GM12878 (cell line): ENCODE measurements around the gene ZMYND10. TPM values are rescaled to one million over a fixed set of nuclear protein-coding genes. Genes with fewer than 3 reads are reported as not detected.

Experiments used
- BCL11A ChIP-seq: IDR thresholded peaks from 2 replicates; pipeline ENCODE4 v1.6.1; 2011; ENCODE audit warnings: low read depth, low read length
- BCLAF1 ChIP-seq: fragments of 450-650 bp; IDR thresholded peaks from 2 replicates; pipeline ENCODE4 v1.6.1; 2017; ENCODE audit warnings: antibody characterized with exemption, mild to moderate bottlenecking, moderate library complexity
- CEBPB ChIP-seq, 2 experiments: fragments of 150-350 bp in 1 of 2; IDR thresholded peaks; 2 replicates each; pipeline ENCODE4 v1.6.1; 2012 to 2014; ENCODE audit warnings: low read depth in 2 of 2, low read length in 2 of 2, borderline replicate concordance in 1 of 2, inconsistent platforms in 1 of 2
- CHD2 ChIP-seq: IDR thresholded peaks from 2 replicates; pipeline ENCODE4 v1.6.1; 2011; ENCODE audit warnings: low read depth, low read length, improper control_type of control experiment, borderline replicate concordance
- CHD4 ChIP-seq: fragments of 200-600 bp; sonication (generic); IDR thresholded peaks from 2 replicates; pipeline ENCODE4 v1.6.1; 2016; ENCODE audit warnings: mild to moderate bottlenecking
- CREM ChIP-seq: IDR thresholded peaks from 2 replicates; pipeline ENCODE4 v1.6.1; 2014; ENCODE audit warnings: antibody characterized with exemption, low read depth
- EGR1 ChIP-seq, 2 experiments: IDR thresholded peaks; 1 replicate in 1 of 2; 2 replicates in 1 of 2; pipeline ENCODE4 v1.6.1; 2011 to 2012; ENCODE audit warnings: low read depth in 2 of 2, low read length in 2 of 2, borderline replicate concordance in 1 of 2, mild to moderate bottlenecking in 1 of 2, moderate library complexity in 1 of 2
- ESRRA ChIP-seq: IDR thresholded peaks from 2 replicates; pipeline ENCODE4 v1.6.1; 2012; ENCODE audit warnings: mild to moderate bottlenecking, low read length, improper control_type of control experiment
- HSF1 ChIP-seq: fragments of 150-350 bp; IDR thresholded peaks from 2 replicates; pipeline ENCODE4 v1.6.1; 2014; ENCODE audit warnings: mild to moderate bottlenecking, low read depth, low read length
- LARP7 ChIP-seq: fragments of 450-650 bp; IDR thresholded peaks from 2 replicates; pipeline ENCODE4 v1.6.1; 2017; ENCODE audit warnings: mild to moderate bottlenecking
- NFYA ChIP-seq: IDR thresholded peaks from 2 replicates; pipeline ENCODE4 v1.6.1; 2011; ENCODE audit warnings: low read depth, mild to moderate bottlenecking, low read length, improper control_type of control experiment, borderline replicate concordance
- RELA ChIP-seq: fragments of 450-650 bp; IDR thresholded peaks from 2 replicates; pipeline ENCODE4 v1.8.0; 2014; ENCODE audit warnings: borderline replicate concordance; ENCODE audit not compliant: partially characterized antibody
- SIX5 ChIP-seq: IDR thresholded peaks from 2 replicates; pipeline ENCODE4 v1.6.1; 2011; ENCODE audit warnings: mild to moderate bottlenecking, low read depth, low read length, moderate library complexity; ENCODE audit not compliant: severe bottlenecking
- SPI1 ChIP-seq: IDR thresholded peaks from 2 replicates; pipeline ENCODE4 v1.6.1; 2011; ENCODE audit warnings: low read depth, mild to moderate bottlenecking, low read length, moderate library complexity, borderline replicate concordance; ENCODE audit not compliant: insufficient read depth
- STAT3 ChIP-seq: IDR thresholded peaks from 2 replicates; pipeline ENCODE4 v1.6.1; 2011; ENCODE audit warnings: low read depth, low read length, improper control_type of control experiment
- TCF7 ChIP-seq: IDR thresholded peaks from 2 replicates; pipeline ENCODE4 v1.6.1; 2014; ENCODE audit warnings: antibody characterized with exemption, borderline replicate concordance
- polyA plus RNA-seq, 11 experiments: library from polyadenylated mRNA; depleted of rRNA in 4 of 11; unstranded in 6 of 11; stranded (reverse) in 5 of 11; fragments of >200 nt; fragmentation: Nextera tagmentation in 4 of 11; fragmentation: Illumina TruSeq in 1 of 11; extraction: Ambion mirVana in 4 of 11; extraction: Trizol in 1 of 11; gene quantifications; 1 replicate in 1 of 11; 2 replicates in 10 of 11; pipeline versions ENCODE4 v1.2.1 to v1.2.3, GENCODE V29; 2011 to 2016; ENCODE audit warnings: inconsistent platforms in 2 of 11, missing spikeins in 2 of 11, low read depth in 1 of 11
- total RNA-seq, 4 experiments: library from RNA; depleted of rRNA in 3 of 4; stranded (reverse); fragments of >200 nt in 3 of 4; fragmentation: Illumina TruSeq in 1 of 4; extraction: Trizol in 1 of 4; gene quantifications; 2 replicates each; pipeline versions ENCODE4 v1.2.1 to v1.2.3, GENCODE V29; 2013 to 2021
- TF ChIP-seq, protein P1 (sequence below): fragments of 450-650 bp; IDR thresholded peaks from 2 replicates; pipeline ENCODE4 v1.6.1; 2016; ENCODE audit warnings: mild to moderate bottlenecking, moderate library complexity, borderline replicate concordance
- TF ChIP-seq, protein P2 (sequence below): IDR thresholded peaks from 2 replicates; pipeline ENCODE4 v1.6.1; 2012; ENCODE audit warnings: low read length, inconsistent platforms

The ZMYND10 gene
- total and polyA plus RNA-seq, 10 of the 15 experiments (the other 5 are each of a cell fraction or from before 2014, with no cell fraction given), result 0.11 to 1.0 (median 0.37) TPM

DNA sequence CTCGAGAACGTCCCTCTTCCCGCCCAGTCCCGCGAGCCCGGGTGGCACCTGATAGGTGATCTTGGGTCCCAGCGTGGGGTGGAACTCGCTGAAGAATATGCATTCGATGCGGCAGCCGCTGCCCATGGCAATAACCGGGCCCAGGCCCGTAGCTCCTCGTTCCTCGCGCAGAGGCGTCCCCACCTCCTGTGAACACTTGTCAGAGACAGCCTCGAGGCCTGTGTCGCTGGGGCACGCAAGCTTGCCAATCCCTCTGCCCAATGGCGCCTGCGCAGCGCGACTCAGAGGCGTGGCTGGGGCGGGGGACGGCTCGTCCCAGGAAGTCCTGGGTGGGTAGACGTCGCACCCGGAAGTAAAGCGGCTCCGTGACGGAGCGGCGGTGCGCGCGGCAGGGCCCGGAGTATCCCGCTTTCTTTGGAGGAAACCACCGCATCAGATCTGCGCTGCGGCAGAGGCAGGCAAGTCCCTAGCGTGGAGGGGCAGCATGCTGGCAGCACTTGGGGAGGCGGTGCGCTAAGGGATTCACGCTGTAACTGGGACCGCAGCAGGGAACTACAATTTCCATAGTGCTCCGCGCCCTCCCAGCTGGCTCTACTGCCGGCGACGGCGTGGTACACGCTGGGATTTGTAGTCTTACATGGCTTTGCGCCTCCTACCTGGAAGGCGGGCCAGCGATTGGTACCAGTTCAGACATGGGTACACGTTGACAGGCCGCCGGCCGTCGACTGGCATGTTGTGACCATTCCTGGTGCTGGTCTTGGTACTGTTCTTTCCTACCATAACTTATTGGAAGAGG, 5.2 kb upstream of the ZMYND10 start, which contains the start of the genes CYB561D2 and NPRL2 (continued):
- TF ChIP-seq STAT3, result no peak
- TF ChIP-seq EGR1 (IDR thresholded peaks at IDR 0.05; ENCODE audit: borderline replicate concordance in 1 of 2, low read depth in 2 of 2, low read length in 2 of 2), result no peak
- TF ChIP-seq RELA, result no peak
- peak; percentile 99 for TF ChIP-seq CREM
- TF ChIP-seq TCF7, result no peak
- TF ChIP-seq BCL11A, result no peak
- no peak for TF ChIP-seq SPI1
- TF ChIP-seq ESRRA, result peak; percentile 53; the same call in 1 of the 2 replicates
- peak; percentile 80; the same call in 1 of the 2 replicates for TF ChIP-seq CHD2
- TF ChIP-seq, protein P1, sequence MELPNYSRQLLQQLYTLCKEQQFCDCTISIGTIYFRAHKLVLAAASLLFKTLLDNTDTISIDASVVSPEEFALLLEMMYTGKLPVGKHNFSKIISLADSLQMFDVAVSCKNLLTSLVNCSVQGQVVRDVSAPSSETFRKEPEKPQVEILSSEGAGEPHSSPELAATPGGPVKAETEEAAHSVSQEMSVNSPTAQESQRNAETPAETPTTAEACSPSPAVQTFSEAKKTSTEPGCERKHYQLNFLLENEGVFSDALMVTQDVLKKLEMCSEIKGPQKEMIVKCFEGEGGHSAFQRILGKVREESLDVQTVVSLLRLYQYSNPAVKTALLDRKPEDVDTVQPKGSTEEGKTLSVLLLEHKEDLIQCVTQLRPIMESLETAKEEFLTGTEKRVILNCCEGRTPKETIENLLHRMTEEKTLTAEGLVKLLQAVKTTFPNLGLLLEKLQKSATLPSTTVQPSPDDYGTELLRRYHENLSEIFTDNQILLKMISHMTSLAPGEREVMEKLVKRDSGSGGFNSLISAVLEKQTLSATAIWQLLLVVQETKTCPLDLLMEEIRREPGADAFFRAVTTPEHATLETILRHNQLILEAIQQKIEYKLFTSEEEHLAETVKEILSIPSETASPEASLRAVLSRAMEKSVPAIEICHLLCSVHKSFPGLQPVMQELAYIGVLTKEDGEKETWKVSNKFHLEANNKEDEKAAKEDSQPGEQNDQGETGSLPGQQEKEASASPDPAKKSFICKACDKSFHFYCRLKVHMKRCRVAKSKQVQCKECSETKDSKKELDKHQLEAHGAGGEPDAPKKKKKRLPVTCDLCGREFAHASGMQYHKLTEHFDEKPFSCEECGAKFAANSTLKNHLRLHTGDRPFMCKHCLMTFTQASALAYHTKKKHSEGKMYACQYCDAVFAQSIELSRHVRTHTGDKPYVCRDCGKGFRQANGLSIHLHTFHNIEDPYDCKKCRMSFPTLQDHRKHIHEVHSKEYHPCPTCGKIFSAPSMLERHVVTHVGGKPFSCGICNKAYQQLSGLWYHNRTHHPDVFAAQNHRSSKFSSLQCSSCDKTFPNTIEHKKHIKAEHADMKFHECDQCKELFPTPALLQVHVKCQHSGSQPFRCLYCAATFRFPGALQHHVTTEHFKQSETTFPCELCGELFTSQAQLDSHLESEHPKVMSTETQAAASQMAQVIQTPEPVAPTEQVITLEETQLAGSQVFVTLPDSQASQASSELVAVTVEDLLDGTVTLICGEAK, result peak; percentile 95
- TF ChIP-seq HSF1, result no peak
- TF ChIP-seq LARP7, result peak; percentile 92
- TF ChIP-seq, protein P2, sequence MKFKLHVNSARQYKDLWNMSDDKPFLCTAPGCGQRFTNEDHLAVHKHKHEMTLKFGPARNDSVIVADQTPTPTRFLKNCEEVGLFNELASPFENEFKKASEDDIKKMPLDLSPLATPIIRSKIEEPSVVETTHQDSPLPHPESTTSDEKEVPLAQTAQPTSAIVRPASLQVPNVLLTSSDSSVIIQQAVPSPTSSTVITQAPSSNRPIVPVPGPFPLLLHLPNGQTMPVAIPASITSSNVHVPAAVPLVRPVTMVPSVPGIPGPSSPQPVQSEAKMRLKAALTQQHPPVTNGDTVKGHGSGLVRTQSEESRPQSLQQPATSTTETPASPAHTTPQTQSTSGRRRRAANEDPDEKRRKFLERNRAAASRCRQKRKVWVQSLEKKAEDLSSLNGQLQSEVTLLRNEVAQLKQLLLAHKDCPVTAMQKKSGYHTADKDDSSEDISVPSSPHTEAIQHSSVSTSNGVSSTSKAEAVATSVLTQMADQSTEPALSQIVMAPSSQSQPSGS, result no peak
- TF ChIP-seq CHD4, result no peak
- TF ChIP-seq CEBPB (IDR thresholded peaks at IDR 0.05; ENCODE audit: borderline replicate concordance in 1 of 2, low read depth in 2 of 2, low read length in 2 of 2), result no peak
- no peak for TF ChIP-seq BCLAF1
- TF ChIP-seq NFYA, result no peak
- TF ChIP-seq SIX5, result peak; percentile 99
